K562 (cell line): Measurements from ENCODE around the gene CNPY4. TPM values are rescaled to one million over a fixed set of nuclear protein-coding genes. Genes with fewer than 3 reads are reported as not detected.

Experiments used
- ARID1B ChIP-seq: fragments of 450-650 bp; IDR thresholded peaks from 2 replicates; pipeline ENCODE4 v1.6.1; 2016; ENCODE audit warnings: antibody characterized with exemption, mild to moderate bottlenecking, inconsistent platforms
- ELF1 ChIP-seq: fragments of 200-800 bp; sonication (Bioruptor generic); IDR thresholded peaks from 2 replicates; pipeline ENCODE4 v1.6.1; 2016; ENCODE audit warnings: missing genetic modification characterization, missing compliant biosample characterization
- FOXK1 ChIP-seq: sonication (generic); formaldehyde crosslinking; IDR thresholded peaks from 2 replicates; pipeline ENCODE4 v1.8.0; 2022; ENCODE audit warnings: missing genetic modification reagents, mild to moderate bottlenecking, borderline replicate concordance
- GATAD2A ChIP-seq: fragments of 450-650 bp; IDR thresholded peaks from 2 replicates; pipeline ENCODE4 v1.6.1; 2017
- HOXB6 ChIP-seq: fragments of 250-450 bp; sonication (Bioruptor Pico); IDR thresholded peaks from 2 replicates; pipeline ENCODE4 v1.5.1; 2022; ENCODE audit warnings: mild to moderate bottlenecking, borderline replicate concordance
- JUN ChIP-seq, 2 experiments: sonication (generic) in 1 of 2; formaldehyde crosslinking in 1 of 2; IDR thresholded peaks; 2 replicates each; pipeline versions ENCODE4 v1.6.1 to v1.8.0; 2012 to 2022; ENCODE audit warnings: borderline replicate concordance in 2 of 2, mild to moderate bottlenecking in 2 of 2, improper control_type of control experiment in 1 of 2, low read depth in 1 of 2, low read length in 1 of 2, missing genetic modification reagents in 1 of 2
- KDM2B ChIP-seq: fragments of 250-450 bp; sonication (Bioruptor Pico); IDR thresholded peaks from 2 replicates; pipeline ENCODE4 v1.8.0; 2021; ENCODE audit warnings: mild to moderate bottlenecking, moderate library complexity
- MAFG ChIP-seq: fragments of 450-650 bp; conservative IDR thresholded peaks from 2 replicates; pipeline ENCODE4 v1.6.1; 2016; ENCODE audit warnings: missing genetic modification characterization, missing compliant biosample characterization
- NEUROD1 ChIP-seq: fragments of 150-350 bp; IDR thresholded peaks from 2 replicates; pipeline ENCODE4 v1.6.1; 2014; ENCODE audit warnings: borderline replicate concordance, low read length, low read depth; ENCODE audit not compliant: partially characterized antibody
- OTX1 ChIP-seq: fragments of 450-650 bp; formaldehyde crosslinking; IDR thresholded peaks from 2 replicates; pipeline ENCODE4 v1.4.0; 2022; ENCODE audit warnings: mild to moderate bottlenecking
- PHTF2 ChIP-seq: fragments of 250-450 bp; sonication (Bioruptor Pico); IDR thresholded peaks from 2 replicates; pipeline ENCODE4 v1.5.0; 2021; ENCODE audit warnings: mild to moderate bottlenecking
- PRPF4 ChIP-seq: fragments of 200-400 bp; formaldehyde crosslinking; IDR thresholded peaks from one replicate; pipeline ENCODE4 v1.6.1; 2017; ENCODE audit warnings: low read length, low read depth, mild to moderate bottlenecking; ENCODE audit not compliant: insufficient read depth, poor library complexity, severe bottlenecking
- RAD21 ChIP-seq, 2 experiments: fragments of 250-450 bp in 1 of 2; fragments of 450-650 bp in 1 of 2; sonication (Bioruptor Pico) in 1 of 2; formaldehyde crosslinking in 1 of 2; IDR thresholded peaks in 1 of 2; conservative IDR thresholded peaks in 1 of 2; 2 replicates each; pipeline versions ENCODE4 v1.4.0 to v1.8.0; 2020 to 2022; ENCODE audit warnings: mild to moderate bottlenecking in 2 of 2, moderate library complexity in 1 of 2
- RBM34 ChIP-seq: fragments of 200-400 bp; formaldehyde crosslinking; IDR thresholded peaks from 2 replicates; pipeline ENCODE4 v1.6.1; 2018; ENCODE audit warnings: low read length, borderline replicate concordance; ENCODE audit not compliant: insufficient read depth
- SMAD4 ChIP-seq: fragments of 250-450 bp; sonication (Bioruptor Pico); conservative IDR thresholded peaks from 2 replicates; pipeline ENCODE4 v1.8.0; 2021; ENCODE audit warnings: inconsistent platforms, mild to moderate bottlenecking, moderate library complexity
- THRAP3 ChIP-seq: fragments of 450-650 bp; IDR thresholded peaks from 2 replicates; pipeline ENCODE4 v1.6.1; 2016; ENCODE audit warnings: mild to moderate bottlenecking, inconsistent platforms, borderline replicate concordance
- ZC3H8 ChIP-seq: fragments of 450-650 bp; IDR thresholded peaks from 2 replicates; pipeline ENCODE4 v1.6.1; 2017
- ZNF354B ChIP-seq: fragments of 250-450 bp; sonication (Bioruptor Pico); IDR thresholded peaks from 2 replicates; pipeline ENCODE4 v1.4.0; 2020
- ZNF589 ChIP-seq: fragments of 200-800 bp; sonication (Bioruptor generic); IDR thresholded peaks from 2 replicates; pipeline ENCODE4 v1.6.1; 2016; ENCODE audit warnings: low read depth, missing genetic modification characterization, missing compliant biosample characterization
- polyA plus RNA-seq, 8 experiments: library from polyadenylated mRNA; depleted of rRNA in 4 of 8; stranded (reverse) in 5 of 8; unstranded in 3 of 8; fragments of >200 nt; fragmentation: Nextera tagmentation in 2 of 8; fragmentation: Illumina TruSeq in 1 of 8; extraction: Ambion mirVana in 2 of 8; extraction: Trizol in 1 of 8; gene quantifications; 2 replicates each; pipeline versions ENCODE4 v1.2.1 to v1.2.3, GENCODE V29; 2011 to 2014; ENCODE audit warnings: inconsistent platforms in 1 of 8, missing spikeins in 1 of 8
- total RNA-seq, 7 experiments: library from RNA; depleted of rRNA in 6 of 7; stranded (reverse); fragments of >200 nt in 6 of 7; fragmentation: Illumina TruSeq in 2 of 7; extraction: Trizol in 2 of 7; gene quantifications; 2 replicates each; pipeline versions ENCODE4 v1.2.1 to v1.2.3, GENCODE V29; 2011 to 2021; ENCODE audit warnings: low replicate concordance in 1 of 7
- TF ChIP-seq, protein P1 (sequence below): fragments of 250-450 bp; sonication (Bioruptor Pico); IDR thresholded peaks from 2 replicates; pipeline ENCODE4 v1.9.0; 2021; ENCODE audit warnings: mild to moderate bottlenecking, inconsistent platforms
- TF ChIP-seq, protein P2 (sequence below): IDR thresholded peaks from 2 replicates; pipeline ENCODE4 v1.6.1; 2016; ENCODE audit warnings: missing genetic modification characterization, missing compliant biosample characterization
- TF ChIP-seq, protein P3 (sequence below): fragments of 450-650 bp; conservative IDR thresholded peaks from 2 replicates; pipeline ENCODE4 v1.6.1; 2016; ENCODE audit warnings: missing genetic modification characterization, low read depth, mild to moderate bottlenecking, control low read depth, missing compliant biosample characterization

CNPY4 gene
- total and polyA plus RNA-seq, 9 of the 15 experiments (the other 6 are each of a cell fraction or from before 2014, with no cell fraction given): 1.9 to 11.2 (median 7.0) TPM

DNA sequence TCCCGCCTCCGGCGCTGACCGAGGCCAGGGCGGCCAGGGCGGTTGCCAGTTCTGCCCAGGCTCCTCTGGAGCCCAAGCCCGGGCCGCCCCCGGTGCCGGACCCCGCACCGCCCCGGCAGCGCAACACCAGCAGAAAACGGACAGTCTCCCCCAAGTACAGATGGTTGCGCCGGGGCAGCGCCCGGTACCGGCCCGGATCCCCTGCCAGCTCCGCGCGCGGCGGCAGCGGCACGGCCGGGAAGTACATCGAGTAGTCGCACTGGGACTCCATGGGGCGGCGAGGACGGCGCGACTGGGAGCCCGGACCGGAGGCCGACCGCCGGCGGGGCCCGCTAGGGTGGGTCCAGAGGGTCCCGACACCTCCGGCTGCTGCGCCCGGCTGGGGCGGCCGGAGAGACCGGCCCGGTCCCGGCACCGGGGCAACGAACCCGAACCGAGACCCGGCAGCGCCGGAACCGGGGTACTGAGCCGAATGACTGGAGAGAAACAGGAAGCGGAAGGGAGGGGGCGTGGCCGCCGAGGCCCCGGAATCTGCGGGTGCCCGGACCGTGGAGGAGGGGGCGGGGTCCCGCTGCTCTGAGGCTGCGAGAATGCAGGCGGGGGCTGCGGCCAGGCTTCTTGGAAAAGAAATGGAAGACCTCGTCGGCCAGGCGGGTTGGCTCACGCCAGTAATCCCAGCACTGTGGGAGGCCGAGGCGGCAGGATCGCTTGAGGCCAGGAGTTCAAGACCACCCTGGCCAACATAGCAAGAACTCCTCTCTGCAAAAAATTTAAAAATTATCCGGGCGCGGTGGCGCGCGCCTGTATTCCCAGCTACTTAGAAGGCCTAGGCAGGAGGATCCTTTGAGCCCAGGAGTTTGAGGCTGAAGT is 39.0 kb downstream of the CNPY4 start, which contains the start of gene TRAPPC14 (continued):
- TF ChIP-seq, protein P1, sequence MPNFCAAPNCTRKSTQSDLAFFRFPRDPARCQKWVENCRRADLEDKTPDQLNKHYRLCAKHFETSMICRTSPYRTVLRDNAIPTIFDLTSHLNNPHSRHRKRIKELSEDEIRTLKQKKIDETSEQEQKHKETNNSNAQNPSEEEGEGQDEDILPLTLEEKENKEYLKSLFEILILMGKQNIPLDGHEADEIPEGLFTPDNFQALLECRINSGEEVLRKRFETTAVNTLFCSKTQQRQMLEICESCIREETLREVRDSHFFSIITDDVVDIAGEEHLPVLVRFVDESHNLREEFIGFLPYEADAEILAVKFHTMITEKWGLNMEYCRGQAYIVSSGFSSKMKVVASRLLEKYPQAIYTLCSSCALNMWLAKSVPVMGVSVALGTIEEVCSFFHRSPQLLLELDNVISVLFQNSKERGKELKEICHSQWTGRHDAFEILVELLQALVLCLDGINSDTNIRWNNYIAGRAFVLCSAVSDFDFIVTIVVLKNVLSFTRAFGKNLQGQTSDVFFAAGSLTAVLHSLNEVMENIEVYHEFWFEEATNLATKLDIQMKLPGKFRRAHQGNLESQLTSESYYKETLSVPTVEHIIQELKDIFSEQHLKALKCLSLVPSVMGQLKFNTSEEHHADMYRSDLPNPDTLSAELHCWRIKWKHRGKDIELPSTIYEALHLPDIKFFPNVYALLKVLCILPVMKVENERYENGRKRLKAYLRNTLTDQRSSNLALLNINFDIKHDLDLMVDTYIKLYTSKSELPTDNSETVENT (CRISPR knock-in tag): 0 out of 2 replicates have a peak, but pooled peaks have one; percentile 15
- TF ChIP-seq RAD21 (CRISPR knock-in tag; conservative IDR thresholded peaks at IDR 0.05 in 1 of 2, IDR thresholded peaks at IDR 0.05 in 1 of 2) (peak in 1 of 2 experiments; percentile 8; a peak in 1 of 4 replicates), ZC3H8 (no peak), PHTF2 (no peak), SMAD4 (CRISPR knock-in tag) (peak; percentile 87), MAFG (no peak), ARID1B (peak; percentile 78), HOXB6 (CRISPR knock-in tag) (no peak), OTX1 (CRISPR knock-in tag) (no peak), ZNF354B (no peak), KDM2B (CRISPR knock-in tag) (no peak), JUN (IDR thresholded peaks at IDR 0.05; ENCODE audit: borderline replicate concordance, low read depth, low read length) (0 out of 2 replicates have a peak, but pooled peaks have one; percentile 19), JUN (CRISPR knock-in tag; IDR thresholded peaks at IDR 0.05; ENCODE audit: borderline replicate concordance) (no peak), THRAP3 (no peak), RBM34 (no peak), FOXK1 (CRISPR knock-in tag) (no peak), NEUROD1 (peak; percentile 26), GATAD2A (no peak), PRPF4 (no peak), ELF1 (tag) (peak; percentile 88), ZNF589 (CRISPR knock-in tag) (peak; percentile 66; the same call in 1 of the 2 replicates)
- TF ChIP-seq, protein P2, sequence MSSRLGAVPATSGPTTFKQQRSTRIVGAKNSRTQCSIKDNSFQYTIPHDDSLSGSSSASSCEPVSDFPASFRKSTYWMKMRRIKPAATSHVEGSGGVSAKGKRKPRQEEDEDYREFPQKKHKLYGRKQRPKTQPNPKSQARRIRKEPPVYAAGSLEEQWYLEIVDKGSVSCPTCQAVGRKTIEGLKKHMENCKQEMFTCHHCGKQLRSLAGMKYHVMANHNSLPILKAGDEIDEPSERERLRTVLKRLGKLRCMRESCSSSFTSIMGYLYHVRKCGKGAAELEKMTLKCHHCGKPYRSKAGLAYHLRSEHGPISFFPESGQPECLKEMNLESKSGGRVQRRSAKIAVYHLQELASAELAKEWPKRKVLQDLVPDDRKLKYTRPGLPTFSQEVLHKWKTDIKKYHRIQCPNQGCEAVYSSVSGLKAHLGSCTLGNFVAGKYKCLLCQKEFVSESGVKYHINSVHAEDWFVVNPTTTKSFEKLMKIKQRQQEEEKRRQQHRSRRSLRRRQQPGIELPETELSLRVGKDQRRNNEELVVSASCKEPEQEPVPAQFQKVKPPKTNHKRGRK (tag): no peak
- TF ChIP-seq, protein P3, sequence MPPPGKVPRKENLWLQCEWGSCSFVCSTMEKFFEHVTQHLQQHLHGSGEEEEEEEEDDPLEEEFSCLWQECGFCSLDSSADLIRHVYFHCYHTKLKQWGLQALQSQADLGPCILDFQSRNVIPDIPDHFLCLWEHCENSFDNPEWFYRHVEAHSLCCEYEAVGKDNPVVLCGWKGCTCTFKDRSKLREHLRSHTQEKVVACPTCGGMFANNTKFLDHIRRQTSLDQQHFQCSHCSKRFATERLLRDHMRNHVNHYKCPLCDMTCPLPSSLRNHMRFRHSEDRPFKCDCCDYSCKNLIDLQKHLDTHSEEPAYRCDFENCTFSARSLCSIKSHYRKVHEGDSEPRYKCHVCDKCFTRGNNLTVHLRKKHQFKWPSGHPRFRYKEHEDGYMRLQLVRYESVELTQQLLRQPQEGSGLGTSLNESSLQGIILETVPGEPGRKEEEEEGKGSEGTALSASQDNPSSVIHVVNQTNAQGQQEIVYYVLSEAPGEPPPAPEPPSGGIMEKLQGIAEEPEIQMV (tag): no peak
